Measurements from ENCODE around the gene PDPR.
"Not testable (repeated sequence)": the region's sequence is repeated elsewhere in the genome, so short reads cannot be mapped to it uniquely, and the experiment has no call there.

Gene PDPR

DNA sequence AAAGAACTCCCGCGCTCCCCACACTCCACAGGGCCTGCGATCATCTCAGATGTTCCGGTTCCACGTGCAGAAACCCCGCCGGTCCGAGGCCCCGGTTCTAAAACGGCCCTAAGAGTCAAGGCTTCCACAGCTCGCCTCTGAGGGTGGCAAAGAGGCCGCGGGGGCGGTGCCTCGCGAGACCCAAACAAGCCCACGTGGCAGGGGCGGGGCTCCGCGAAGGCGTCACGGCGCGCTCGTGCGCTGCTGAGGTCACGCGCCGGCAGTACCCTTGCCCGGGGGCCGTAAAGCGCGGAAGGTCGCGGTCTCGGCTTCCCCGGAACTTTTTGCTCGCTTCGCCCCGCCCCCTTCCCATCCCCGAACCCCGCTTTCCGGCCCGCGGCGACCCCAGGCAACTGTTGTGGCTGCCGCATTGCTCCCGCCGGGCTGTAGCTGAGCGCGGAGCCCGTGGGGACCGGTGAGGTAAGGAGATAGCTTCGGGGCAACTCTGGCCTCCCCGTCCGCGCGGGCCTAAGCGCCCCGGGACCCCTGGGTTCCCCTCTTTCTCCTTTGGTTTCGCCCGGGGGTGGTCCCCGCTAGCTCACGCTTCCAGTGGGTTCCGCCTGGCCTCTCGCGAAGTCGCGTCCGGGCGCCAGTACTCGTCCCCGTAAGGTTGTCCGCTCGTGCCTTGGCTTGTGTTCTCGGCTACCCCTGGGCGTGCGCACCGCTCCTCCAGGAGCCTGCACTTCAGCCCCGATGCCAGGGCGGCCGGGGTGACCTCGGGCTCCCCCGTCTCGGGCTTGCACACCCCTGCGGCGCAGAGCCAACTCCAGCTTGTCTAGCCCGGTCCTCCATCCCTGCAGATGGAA, at the start of gene PDPR:
TSS of gene PDPR (plus strand) at position 351 of the 845 bp plus-strand sequence. CDS start 6,161 bp downstream, outside the sequence.
- DNase-seq (ENCODE audit: extremely low read depth in 1 of 2, low read depth in 1 of 2): peak; percentile 85 to 91

DNA sequence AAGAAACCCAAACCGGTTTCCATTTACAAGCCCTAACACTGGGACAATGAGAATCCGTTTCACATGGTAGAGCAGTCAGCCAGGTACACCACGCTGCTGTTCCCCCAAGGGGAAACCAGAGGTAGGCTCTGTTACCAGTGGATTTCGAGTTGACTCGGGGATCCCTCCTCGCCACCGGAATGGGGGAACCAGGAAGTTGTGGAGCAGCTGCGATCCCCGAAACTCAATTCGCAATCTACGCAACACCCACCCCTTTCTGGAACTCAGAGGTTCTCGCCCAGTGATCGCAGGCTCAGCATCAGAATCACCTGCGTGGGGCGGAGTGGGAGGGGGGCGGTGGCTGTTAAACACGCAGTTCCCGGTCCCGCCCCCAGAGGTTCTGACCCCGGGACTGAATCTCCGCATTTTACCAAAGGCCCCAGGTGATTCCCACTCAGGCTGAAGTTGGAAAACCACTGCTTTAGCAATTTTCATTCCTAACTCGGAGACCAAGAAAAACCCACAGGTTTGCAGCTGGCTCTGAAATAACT, 49.2 kb upstream of the PDPR start:
- DNase-seq (ENCODE audit: extremely low read depth in 1 of 2, low read depth in 1 of 2): peak; percentile 40 to 53

- DNase-seq (ENCODE audit: extremely low read depth in 1 of 2, low read depth in 1 of 2): not testable (repeated sequence)
Observed at GRCh38 chr16:70065376-70065745, 48.8 kb upstream of the PDPR start.

- DNase-seq (ENCODE audit: extremely low read depth in 1 of 2, low read depth in 1 of 2): peak; percentile 81 to 91
Observed at GRCh38 chr16:70065746-70066658, 48.1 kb upstream of the PDPR start.

- not testable (repeated sequence) for DNase-seq (ENCODE audit: extremely low read depth in 1 of 2, low read depth in 1 of 2)
Observed at GRCh38 chr16:70066751-70067150, 47.4 kb upstream of the PDPR start.

DNA sequence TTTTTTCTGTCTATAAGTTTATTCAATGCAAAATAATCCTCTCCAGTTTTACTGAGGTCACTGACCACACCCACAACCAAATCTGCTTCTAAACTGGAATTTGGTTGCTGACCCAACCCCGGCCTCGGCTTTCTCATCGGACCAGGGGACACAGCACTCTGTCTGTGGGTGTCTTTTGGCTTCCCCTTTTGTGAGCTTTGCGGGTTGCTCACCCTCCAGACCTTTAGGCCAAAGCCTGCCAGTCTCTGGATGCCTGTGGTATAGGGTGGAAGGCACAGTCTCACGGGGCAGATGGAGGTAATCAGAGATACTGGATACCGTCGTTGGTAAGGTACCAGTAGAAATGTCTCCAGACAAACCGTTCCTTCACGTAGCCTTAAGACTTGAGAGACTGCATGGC, 35.1 kb upstream of the PDPR start:
- not testable (repeated sequence) for DNase-seq (ENCODE audit: extremely low read depth in 1 of 2, low read depth in 1 of 2)

GRCh38 chr16:70081219-70081618, 32.9 kb upstream of the PDPR start:
- DNase-seq (ENCODE audit: extremely low read depth in 1 of 2, low read depth in 1 of 2): not testable (repeated sequence)

GRCh38 chr16:70083931-70084330, 30.2 kb upstream of the PDPR start:
- DNase-seq (ENCODE audit: extremely low read depth in 1 of 2, low read depth in 1 of 2): not testable (repeated sequence)

- not testable (repeated sequence) for DNase-seq (ENCODE audit: extremely low read depth in 1 of 2, low read depth in 1 of 2)
Observed at GRCh38 chr16:70088160-70088559, 26.0 kb upstream of the PDPR start.

GRCh38 chr16:70088877-70089276, 25.3 kb upstream of the PDPR start:
- DNase-seq (ENCODE audit: extremely low read depth in 1 of 2, low read depth in 1 of 2): not testable (repeated sequence)

GRCh38 chr16:70089289-70089688, 24.8 kb upstream of the PDPR start:
- not testable (repeated sequence) for DNase-seq (ENCODE audit: extremely low read depth in 1 of 2, low read depth in 1 of 2)

DNA sequence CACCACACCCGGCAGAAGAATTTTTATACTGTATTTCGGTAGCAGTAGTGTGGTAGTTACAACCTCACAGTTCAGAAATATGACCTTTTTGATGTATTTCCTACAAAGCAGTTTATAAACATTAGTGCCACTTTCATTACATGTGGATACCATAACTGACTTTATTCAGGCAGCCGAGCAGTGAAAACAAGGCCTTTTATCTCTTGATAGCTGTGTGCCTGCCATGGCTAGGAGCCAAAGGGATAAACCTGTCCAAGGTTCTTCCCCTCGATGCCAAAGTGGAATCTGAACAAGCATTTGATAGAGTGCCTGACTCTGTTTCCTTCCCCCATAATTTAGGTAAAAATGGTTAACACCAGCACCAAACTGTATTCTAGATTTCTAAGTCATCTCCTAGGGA, 23.0 kb upstream of the PDPR start:
- DNase-seq (ENCODE audit: extremely low read depth in 1 of 2, low read depth in 1 of 2): not testable (repeated sequence)

DNA sequence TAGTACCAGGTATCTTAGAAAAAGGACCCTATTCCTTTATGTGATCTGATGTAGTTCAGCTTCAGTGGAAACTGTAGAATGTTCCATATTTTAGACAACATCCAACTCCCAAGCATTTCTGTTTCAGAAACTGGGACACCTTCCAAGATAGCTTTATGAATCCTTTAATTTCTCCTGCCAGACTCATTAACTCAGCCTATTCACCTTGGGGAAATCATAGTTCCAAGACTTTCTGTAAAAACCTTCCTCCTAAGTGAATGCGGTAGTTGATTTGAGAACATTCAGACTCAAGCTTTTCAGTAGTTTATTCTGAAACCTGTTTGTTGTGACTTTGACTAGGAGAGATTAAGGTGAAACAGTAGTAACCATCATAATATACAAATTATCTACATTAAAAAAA, 20.0 kb upstream of the PDPR start:
- DNase-seq (ENCODE audit: extremely low read depth in 1 of 2, low read depth in 1 of 2): not testable (repeated sequence)

GRCh38 chr16:70109583-70110279, 4.4 kb upstream of the PDPR start:
- not testable (repeated sequence) for DNase-seq (ENCODE audit: extremely low read depth in 1 of 2, low read depth in 1 of 2)

DNA sequence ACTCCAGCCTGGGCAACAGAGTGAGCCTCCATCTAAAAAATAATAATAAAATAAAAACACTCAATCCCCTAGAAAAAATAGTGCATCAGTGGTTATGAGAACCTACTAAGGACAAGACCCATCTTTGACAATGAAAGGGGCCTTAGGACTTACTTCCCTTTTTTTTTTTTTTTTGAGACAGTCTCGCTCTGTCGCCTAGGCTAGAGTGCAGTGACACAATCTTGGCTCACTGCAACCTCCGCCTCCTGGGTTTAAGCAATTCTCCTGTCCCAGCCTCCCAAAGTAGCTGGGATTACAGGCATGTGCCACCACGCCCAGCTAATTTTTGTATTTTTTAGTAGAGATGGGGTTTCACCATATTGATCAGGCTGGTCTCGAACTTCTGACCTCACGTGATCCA, 2.0 kb upstream of the PDPR start:
- DNase-seq (ENCODE audit: extremely low read depth in 1 of 2, low read depth in 1 of 2): not testable (repeated sequence)

DNA sequence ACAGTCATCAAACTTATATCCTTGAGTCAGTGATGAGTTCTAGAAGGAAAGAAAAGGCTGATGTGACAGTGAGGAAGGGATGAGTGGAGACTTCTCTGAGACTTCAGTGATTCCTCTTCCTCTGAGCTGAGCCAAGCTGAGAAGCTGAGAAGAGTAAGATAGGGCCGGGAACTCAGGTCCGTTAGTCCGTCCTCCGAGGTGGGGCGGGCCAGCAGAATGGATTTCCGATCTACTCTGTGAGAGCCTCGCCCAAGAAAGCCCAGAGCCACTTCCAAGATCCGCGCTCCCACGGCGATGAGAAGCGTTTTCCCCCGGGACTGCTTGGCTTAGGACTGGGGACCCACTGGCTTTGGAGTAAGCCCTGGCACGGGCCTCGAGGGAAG, 542 bp upstream of the PDPR start:
- not testable (repeated sequence) for DNase-seq (ENCODE audit: extremely low read depth in 1 of 2, low read depth in 1 of 2)

GRCh38 chr16:70118354-70118753, 4.2 kb downstream of the PDPR start:
- DNase-seq (ENCODE audit: extremely low read depth in 1 of 2, low read depth in 1 of 2): not testable (repeated sequence)

GRCh38 chr16:70118776-70119175, 4.6 kb downstream of the PDPR start:
- DNase-seq (ENCODE audit: extremely low read depth in 1 of 2, low read depth in 1 of 2): not testable (repeated sequence)

GRCh38 chr16:70120398-70120797, 6.3 kb downstream of the PDPR start:
- not testable (repeated sequence) for DNase-seq (ENCODE audit: extremely low read depth in 1 of 2, low read depth in 1 of 2)

- not testable (repeated sequence) for DNase-seq (ENCODE audit: extremely low read depth in 1 of 2, low read depth in 1 of 2)
Observed at GRCh38 chr16:70123822-70124221, 9.7 kb downstream of the PDPR start.

GRCh38 chr16:70126226-70126625, 12.1 kb downstream of the PDPR start:
- not testable (repeated sequence) for DNase-seq (ENCODE audit: extremely low read depth in 1 of 2, low read depth in 1 of 2)

Measured in activated CD8-positive, alpha-beta memory T cell treated with anti-CD3 and anti-CD28 coated beads for 1 hour (primary cell).